KOPT-K1 (cell line): ENCODE data around the gene PSMB3.
A peak's percentile ranks its signal among the peaks of the same experiment; 100 is the strongest.

ENCODE experiments used
- H3K27ac ChIP-seq: fragments of 200-600 bp; sonication (generic); 2 replicates; pipeline ENCODE4 v1.5.1; 2016; ENCODE audit warnings: antibody characterized with exemption, mild to moderate bottlenecking, low read depth, low read length; ENCODE audit not compliant: poor library complexity, severe bottlenecking
- H3K36me3 ChIP-seq: fragments of 200-600 bp; sonication (generic); 2 replicates; pipeline ENCODE4 v1.5.1; 2017; ENCODE audit warnings: antibody characterized with exemption, mild to moderate bottlenecking, low read length, moderate library complexity; ENCODE audit not compliant: insufficient read depth
- H3K9me3 ChIP-seq: fragments of 200-600 bp; sonication (generic); 2 replicates; pipeline ENCODE4 v1.5.1; 2017; ENCODE audit warnings: antibody characterized with exemption, low read length, mild to moderate bottlenecking; ENCODE audit not compliant: insufficient read depth, poor library complexity, severe bottlenecking

Gene PSMB3

GRCh38 chr17:38738686-38739085, 13.9 kb upstream of the PSMB3 start:
- no peak overlapping the region for H3K27ac ChIP-seq
- no peaks in the 10 kb centered on the region for H3K9me3 ChIP-seq
- H3K36me3 ChIP-seq = peaks cover 5% of the 10 kb centered on the region

GRCh38 chr17:38739305-38739704, 13.2 kb upstream of the PSMB3 start:
- Histone ChIP-seq H3K36me3 (no peaks in the 10 kb centered on the region), H3K9me3 (no peaks in the 10 kb centered on the region), H3K27ac (no peak overlapping the region)

GRCh38 chr17:38740044-38740443, 12.5 kb upstream of the PSMB3 start:
- Histone ChIP-seq H3K9me3 (no peaks in the 10 kb centered on the region), H3K36me3 (no peaks in the 10 kb centered on the region), H3K27ac (no peak overlapping the region)

GRCh38 chr17:38740806-38741205, 11.7 kb upstream of the PSMB3 start:
- Histone ChIP-seq H3K9me3 (no peaks in the 10 kb centered on the region), H3K27ac (no peak overlapping the region), H3K36me3 (no peaks in the 10 kb centered on the region)

GRCh38 chr17:38741461-38741860, 11.1 kb upstream of the PSMB3 start:
- no peaks in the 10 kb centered on the region for H3K9me3 ChIP-seq
- no peak overlapping the region for H3K27ac ChIP-seq
- no peaks in the 10 kb centered on the region for H3K36me3 ChIP-seq

GRCh38 chr17:38741921-38742410, 10.6 kb upstream of the PSMB3 start:
- H3K9me3 ChIP-seq = no peaks in the 10 kb centered on the region
- no peak overlapping the region for H3K27ac ChIP-seq

GRCh38 chr17:38742411-38743308, 9.9 kb upstream of the PSMB3 start:
- no peak overlapping the region for H3K27ac ChIP-seq
- H3K36me3 ChIP-seq = no peaks in the 10 kb centered on the region
- no peaks in the 10 kb centered on the region for H3K9me3 ChIP-seq

More at GRCh38 chr17:38741921-38742410, 10.6 kb upstream of the PSMB3 start:
- H3K36me3 ChIP-seq = no peaks in the 10 kb centered on the region

GRCh38 chr17:38743556-38744171, 8.9 kb upstream of the PSMB3 start:
- Histone ChIP-seq H3K9me3 (no peaks in the 10 kb centered on the region), H3K36me3 (no peaks in the 10 kb centered on the region), H3K27ac (no peak overlapping the region)

GRCh38 chr17:38745545-38745944, 7.0 kb upstream of the PSMB3 start:
- H3K36me3 ChIP-seq = no peaks in the 10 kb centered on the region
- H3K27ac ChIP-seq = no peak overlapping the region
- H3K9me3 ChIP-seq = no peaks in the 10 kb centered on the region

- H3K27ac ChIP-seq = no peak overlapping the region
- no peaks in the 10 kb centered on the region for H3K9me3 ChIP-seq
Measured at GRCh38 chr17:38746004-38746848, 6.3 kb upstream of the PSMB3 start.

GRCh38 chr17:38746849-38747462, 5.6 kb upstream of the PSMB3 start:
- Histone ChIP-seq H3K9me3 (no peaks in the 10 kb centered on the region), H3K27ac (peak overlapping the region; percentile 55), H3K36me3 (no peaks in the 10 kb centered on the region)

More at GRCh38 chr17:38746004-38746848, 6.3 kb upstream of the PSMB3 start:
- no peaks in the 10 kb centered on the region for H3K36me3 ChIP-seq

GRCh38 chr17:38747463-38748148, 4.9 kb upstream of the PSMB3 start:
- no peaks in the 10 kb centered on the region for H3K36me3 ChIP-seq
- H3K27ac ChIP-seq = peak overlapping the region; percentile 55

GRCh38 chr17:38748149-38748891, 4.2 kb upstream of the PSMB3 start, which contains the start of gene PCGF2:
Gene PCGF2 (minus strand): TSS chr17:38748336. CDS start chr17:38740402, 7,934 bp downstream.
- H3K27ac ChIP-seq = peak within 1 kb of the TSS; percentile 55

More at GRCh38 chr17:38747463-38748148, 4.9 kb upstream of the PSMB3 start:
- H3K9me3 ChIP-seq = no peaks in the 10 kb centered on the region

More at GRCh38 chr17:38748149-38748891, 4.2 kb upstream of the PSMB3 start, which contains the start of gene PCGF2:
- Histone ChIP-seq H3K9me3 (no peaks in the 10 kb centered on the region), H3K36me3 (no peaks in the 10 kb centered on the region)
